Subcutaneous adipose tissue (tissue), 4 donors: ENCODE results near the gene PDE8A. TPM values are rescaled to one million over a fixed set of nuclear protein-coding genes. Genes with fewer than 3 reads are reported as not detected.

Experiments used
- CTCF ChIP-seq: fragments of 450-650 bp; IDR thresholded peaks from one replicate; pipeline ENCODE4 v1.5.1; 2016; ENCODE audit warnings: low read depth, mild to moderate bottlenecking, control low read depth, antibody characterized with exemption, moderate library complexity
- total RNA-seq, 4 donors: library from RNA; depleted of rRNA; stranded (reverse); fragments of >200 nt; gene quantifications; one replicate each; pipeline ENCODE4 v1.1.0, GENCODE V29; 2016

Gene PDE8A
- total RNA-seq, 4 donors from 2014 or later = 55.3 to 129 (median 99.3) TPM

- no peak for TF ChIP-seq CTCF
These were observed 14.4 kb downstream of the PDE8A start for GRCh38 chr15:84996055-84996454.

GRCh38 chr15:85000189-85000864, 18.7 kb downstream of the PDE8A start:
- TF ChIP-seq CTCF = no peak

- TF ChIP-seq CTCF = no peak
These were observed 19.3 kb downstream of the PDE8A start for GRCh38 chr15:85000937-85001336.

- no peak for TF ChIP-seq CTCF
These were observed 20.9 kb downstream of the PDE8A start for GRCh38 chr15:85002517-85002916.

- no peak for TF ChIP-seq CTCF
These were observed 22.1 kb downstream of the PDE8A start for GRCh38 chr15:85003593-85004312.

GRCh38 chr15:85004550-85004949, 22.9 kb downstream of the PDE8A start:
- TF ChIP-seq CTCF = no peak

GRCh38 chr15:85005319-85005718, 23.7 kb downstream of the PDE8A start:
- no peak for TF ChIP-seq CTCF
